22Rv1 (cell line): Measurements from ENCODE around the gene CYGB.

ENCODE experiments used
- ZFX ChIP-seq: fragments of 450-650 bp; IDR thresholded peaks from 2 replicates; pipeline ENCODE4 v1.6.1; 2017; ENCODE audit warnings: antibody characterized with exemption, borderline replicate concordance
- TF ChIP-seq, protein P1 (sequence below): fragments of 450-650 bp; IDR thresholded peaks from 2 replicates; pipeline ENCODE4 v1.5.1; 2017; ENCODE audit warnings: mild to moderate bottlenecking

DNA sequence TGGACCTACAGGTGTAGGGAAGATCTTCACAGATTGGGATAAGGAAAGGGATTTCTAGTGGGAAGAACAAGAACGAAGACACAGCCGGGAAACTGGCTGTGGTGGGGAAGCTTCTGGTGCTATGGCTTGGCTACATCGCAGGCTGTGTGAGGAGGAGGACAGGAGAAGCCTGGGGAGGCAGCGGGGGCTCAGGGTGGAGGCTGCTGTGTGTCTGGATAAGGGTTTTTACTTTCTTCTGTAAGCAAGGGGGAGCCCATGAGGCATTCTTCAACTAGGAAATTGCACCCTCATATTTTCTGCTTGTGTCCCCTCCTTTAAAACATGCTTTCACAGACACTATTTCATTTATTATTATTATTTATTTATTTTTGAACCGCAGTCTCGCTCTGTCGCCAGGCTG, 33.4 kb downstream of the CYGB start:
- TF ChIP-seq, protein P1, sequence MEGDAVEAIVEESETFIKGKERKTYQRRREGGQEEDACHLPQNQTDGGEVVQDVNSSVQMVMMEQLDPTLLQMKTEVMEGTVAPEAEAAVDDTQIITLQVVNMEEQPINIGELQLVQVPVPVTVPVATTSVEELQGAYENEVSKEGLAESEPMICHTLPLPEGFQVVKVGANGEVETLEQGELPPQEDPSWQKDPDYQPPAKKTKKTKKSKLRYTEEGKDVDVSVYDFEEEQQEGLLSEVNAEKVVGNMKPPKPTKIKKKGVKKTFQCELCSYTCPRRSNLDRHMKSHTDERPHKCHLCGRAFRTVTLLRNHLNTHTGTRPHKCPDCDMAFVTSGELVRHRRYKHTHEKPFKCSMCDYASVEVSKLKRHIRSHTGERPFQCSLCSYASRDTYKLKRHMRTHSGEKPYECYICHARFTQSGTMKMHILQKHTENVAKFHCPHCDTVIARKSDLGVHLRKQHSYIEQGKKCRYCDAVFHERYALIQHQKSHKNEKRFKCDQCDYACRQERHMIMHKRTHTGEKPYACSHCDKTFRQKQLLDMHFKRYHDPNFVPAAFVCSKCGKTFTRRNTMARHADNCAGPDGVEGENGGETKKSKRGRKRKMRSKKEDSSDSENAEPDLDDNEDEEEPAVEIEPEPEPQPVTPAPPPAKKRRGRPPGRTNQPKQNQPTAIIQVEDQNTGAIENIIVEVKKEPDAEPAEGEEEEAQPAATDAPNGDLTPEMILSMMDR: no peak
- no peak for TF ChIP-seq ZFX
